ENCODE data around the gene ERC2.
"Not testable (repeated sequence)": the region's sequence is repeated elsewhere in the genome, so short reads cannot be mapped to it uniquely, and the experiment has no call there.

The ERC2 gene

DNA sequence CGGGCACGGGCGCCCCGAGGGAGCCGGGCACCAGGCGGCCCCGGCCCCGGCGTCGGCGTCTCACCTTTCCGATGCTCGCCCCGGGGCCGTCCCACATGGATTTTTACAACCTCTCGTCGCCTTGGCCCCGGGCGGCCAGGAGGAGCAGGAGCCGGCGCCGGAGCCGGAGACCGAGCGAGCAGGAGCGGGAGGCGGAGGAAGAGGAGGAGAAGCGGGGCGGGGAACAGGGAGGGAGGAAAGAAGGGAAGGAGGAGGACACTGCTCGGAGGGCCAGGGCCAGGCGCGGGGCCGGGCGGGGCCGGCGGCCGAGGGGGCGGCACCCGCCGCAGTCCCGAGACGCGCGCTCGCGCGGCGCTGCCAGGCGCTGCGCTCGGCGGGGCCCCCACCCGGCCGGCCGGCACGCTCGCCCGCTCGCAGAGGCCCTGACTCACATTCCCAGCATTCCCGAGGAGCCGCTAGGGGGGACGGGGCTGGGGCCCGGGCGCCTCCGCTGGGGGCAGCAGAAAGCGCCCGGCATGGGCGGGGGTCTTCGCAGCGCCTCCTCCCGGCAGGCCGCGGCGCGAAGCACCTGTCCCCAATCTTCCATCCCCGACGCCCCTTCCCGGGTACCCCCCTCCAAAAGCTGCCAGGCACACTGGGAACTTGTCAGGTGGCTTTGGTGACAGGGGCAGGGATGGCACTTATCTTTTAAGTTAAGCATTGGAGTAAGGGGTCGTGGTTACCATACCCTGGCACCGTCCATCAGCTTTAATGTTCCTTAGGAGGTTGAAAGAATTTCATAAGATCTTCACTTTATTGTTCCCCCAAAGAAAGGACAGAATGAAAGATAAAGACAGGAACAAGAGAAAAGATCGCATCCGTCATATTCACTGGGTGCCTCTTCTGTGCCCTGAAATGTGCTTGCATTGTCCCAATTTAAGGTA lies at the start of gene ERC2:
Gene ERC2 (minus strand): TSS at position 284 of the 923 bp plus-strand sequence.
- Mint-ChIP-seq H3K27me3 (peaks cover 61% of the 10 kb centered on the region), H3K27ac (no peak within 1 kb of the TSS), H3K4me3 (no peak within 1 kb of the TSS), H3K36me3 (ENCODE audit: low read depth) (no peaks in the 10 kb centered on the region), H3K9me3 (no peaks in the 10 kb centered on the region), H3K4me1 (ENCODE audit: low read depth) (no peaks in the 10 kb centered on the region)
- intact Hi-C loops (cut with micrococcal nuclease), result no loop called here

DNA sequence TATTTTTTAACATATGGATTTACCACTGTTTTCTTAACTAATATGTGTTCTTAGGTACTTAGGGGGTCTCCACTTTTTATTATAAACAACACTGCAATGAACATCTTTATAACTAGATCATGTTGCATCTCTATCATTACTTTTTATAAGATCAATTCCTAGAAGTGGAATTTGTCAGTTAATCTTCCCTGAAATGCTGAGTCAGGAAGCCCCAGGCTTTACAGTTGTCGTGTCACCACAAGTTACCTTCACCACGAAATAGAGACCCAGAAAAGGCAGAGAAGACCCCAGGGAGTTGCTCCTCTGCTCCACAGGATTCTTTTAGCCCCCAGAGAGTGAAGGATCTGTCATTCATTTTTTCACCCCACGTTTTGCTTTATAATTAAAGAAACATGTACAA lies 34.5 kb upstream of the ERC2 start:
- H3K9me3 Mint-ChIP-seq, result no peaks in the 10 kb centered on the region
- H3K36me3 Mint-ChIP-seq (ENCODE audit: low read depth), result no peaks in the 10 kb centered on the region
- H3K4me1 Mint-ChIP-seq (ENCODE audit: low read depth), result no peaks in the 10 kb centered on the region
- peaks cover 2% of the 10 kb centered on the region for H3K27me3 Mint-ChIP-seq
- no peak overlapping the region for H3K27ac Mint-ChIP-seq
- intact Hi-C loops (cut with micrococcal nuclease), result no loop called here
- no peak overlapping the region for H3K4me3 Mint-ChIP-seq

- H3K27me3 Mint-ChIP-seq; H3K4me1 Mint-ChIP-seq (ENCODE audit: low read depth); intact Hi-C loops (cut with micrococcal nuclease); H3K36me3 Mint-ChIP-seq (ENCODE audit: low read depth); H3K4me3 Mint-ChIP-seq; H3K27ac Mint-ChIP-seq; H3K9me3 Mint-ChIP-seq: not testable (repeated sequence)
Measured at GRCh38 chr3:56496376-56496775, 28.1 kb upstream of the ERC2 start.

GRCh38 chr3:56494679-56495322 lies 26.5 kb upstream of the ERC2 start:
- intact Hi-C loops (cut with micrococcal nuclease), result no loop called here
- Mint-ChIP-seq H3K27me3 (peaks cover under 1% of the 10 kb centered on the region), H3K27ac (no peak overlapping the region), H3K36me3 (ENCODE audit: low read depth) (no peaks in the 10 kb centered on the region), H3K4me3 (no peak overlapping the region), H3K9me3 (no peaks in the 10 kb centered on the region), H3K4me1 (ENCODE audit: low read depth) (no peaks in the 10 kb centered on the region)

DNA sequence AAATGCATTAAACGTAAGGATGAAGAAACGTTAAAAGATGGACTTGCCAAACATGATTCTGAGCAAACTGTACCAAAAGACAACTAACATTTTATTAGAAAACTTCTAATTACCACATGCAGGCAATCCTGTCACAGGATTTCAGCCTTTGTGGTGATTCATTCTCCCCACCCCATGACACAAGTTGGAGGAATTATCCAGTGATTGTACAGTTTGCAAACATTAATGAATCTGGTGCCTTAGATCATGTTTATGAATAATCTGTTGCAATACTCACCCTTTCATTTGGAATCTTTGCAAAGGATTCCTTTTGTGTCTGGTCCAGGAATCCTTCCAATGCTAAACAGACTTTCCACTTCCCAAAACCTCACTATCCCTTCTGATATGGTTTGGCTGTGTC lies 23.3 kb upstream of the ERC2 start:
- no peaks in the 10 kb centered on the region for H3K27me3 Mint-ChIP-seq
- intact Hi-C loops (cut with micrococcal nuclease), result no loop called here
- no peak overlapping the region for H3K27ac Mint-ChIP-seq
- H3K4me3 Mint-ChIP-seq, result no peak overlapping the region
- H3K36me3 Mint-ChIP-seq (ENCODE audit: low read depth), result no peaks in the 10 kb centered on the region
- no peaks in the 10 kb centered on the region for H3K9me3 Mint-ChIP-seq
- H3K4me1 Mint-ChIP-seq (ENCODE audit: low read depth), result no peaks in the 10 kb centered on the region

DNA sequence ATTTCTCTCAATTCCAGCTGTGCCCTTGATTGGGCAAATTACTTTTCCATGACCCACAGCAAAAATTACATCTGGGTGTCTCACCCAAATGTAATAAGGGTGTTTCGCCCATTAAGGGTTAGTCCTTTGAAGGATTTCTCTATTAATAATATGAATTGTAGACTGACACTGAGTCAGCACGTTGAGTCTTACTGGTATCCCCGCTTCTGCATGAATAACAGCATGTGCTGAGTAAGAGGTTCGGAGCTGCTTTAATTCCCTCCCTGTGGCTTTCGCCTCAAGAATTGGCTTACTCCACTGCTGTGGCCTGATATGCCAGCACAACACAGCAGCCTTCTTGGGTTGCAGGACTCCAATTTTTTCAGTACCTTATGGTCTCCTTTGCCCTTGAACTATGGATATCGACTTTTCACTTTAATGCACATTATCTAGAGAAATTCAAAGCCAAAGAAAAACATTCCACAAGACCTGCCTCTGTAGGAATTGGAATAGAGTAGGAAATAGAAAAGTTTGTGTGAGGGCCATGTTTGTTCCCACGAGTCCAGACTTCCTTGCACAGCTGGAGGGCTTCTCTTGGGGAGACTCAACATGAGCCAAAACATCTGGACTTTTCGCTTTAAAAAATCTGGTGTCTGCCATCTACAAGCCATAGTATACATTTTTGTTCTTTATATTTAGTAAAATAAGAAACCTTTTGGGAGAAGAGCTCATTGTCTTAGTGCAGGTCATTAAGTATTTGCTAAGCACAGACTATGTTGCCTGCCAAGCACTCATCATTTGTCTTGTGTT lies 20.7 kb upstream of the ERC2 start:
- H3K4me3 Mint-ChIP-seq, result no peak overlapping the region
- H3K27me3 Mint-ChIP-seq, result no peaks in the 10 kb centered on the region
- no peaks in the 10 kb centered on the region for H3K36me3 Mint-ChIP-seq (ENCODE audit: low read depth)
- H3K9me3 Mint-ChIP-seq, result no peaks in the 10 kb centered on the region
- no peak overlapping the region for H3K27ac Mint-ChIP-seq
- no peaks in the 10 kb centered on the region for H3K4me1 Mint-ChIP-seq (ENCODE audit: low read depth)
- intact Hi-C loops (cut with micrococcal nuclease), result no loop called here

- no peaks in the 10 kb centered on the region for H3K36me3 Mint-ChIP-seq (ENCODE audit: low read depth)
- intact Hi-C loops (cut with micrococcal nuclease), result no loop called here
- no peaks in the 10 kb centered on the region for H3K4me1 Mint-ChIP-seq (ENCODE audit: low read depth)
- no peaks in the 10 kb centered on the region for H3K9me3 Mint-ChIP-seq
- H3K27me3 Mint-ChIP-seq, result peaks cover 2% of the 10 kb centered on the region
- no peak overlapping the region for H3K27ac Mint-ChIP-seq
- H3K4me3 Mint-ChIP-seq, result no peak overlapping the region
Measured at GRCh38 chr3:56484525-56485032, 16.3 kb upstream of the ERC2 start.

- Mint-ChIP-seq H3K36me3 (ENCODE audit: low read depth) (no peaks in the 10 kb centered on the region), H3K9me3 (no peaks in the 10 kb centered on the region), H3K4me1 (ENCODE audit: low read depth) (no peaks in the 10 kb centered on the region), H3K27me3 (peaks cover 2% of the 10 kb centered on the region), H3K4me3 (no peak overlapping the region), H3K27ac (no peak overlapping the region)
- intact Hi-C loops (cut with micrococcal nuclease), result no loop called here
Measured at GRCh38 chr3:56484122-56484521, 15.9 kb upstream of the ERC2 start.

GRCh38 chr3:56477646-56478045 lies 9.4 kb upstream of the ERC2 start:
- intact Hi-C loops (cut with micrococcal nuclease), result no loop called here
- Mint-ChIP-seq H3K4me1 (ENCODE audit: low read depth) (no peaks in the 10 kb centered on the region), H3K27ac (no peak overlapping the region), H3K36me3 (ENCODE audit: low read depth) (no peaks in the 10 kb centered on the region), H3K4me3 (no peak overlapping the region), H3K27me3 (peaks cover 13% of the 10 kb centered on the region), H3K9me3 (no peaks in the 10 kb centered on the region)

DNA sequence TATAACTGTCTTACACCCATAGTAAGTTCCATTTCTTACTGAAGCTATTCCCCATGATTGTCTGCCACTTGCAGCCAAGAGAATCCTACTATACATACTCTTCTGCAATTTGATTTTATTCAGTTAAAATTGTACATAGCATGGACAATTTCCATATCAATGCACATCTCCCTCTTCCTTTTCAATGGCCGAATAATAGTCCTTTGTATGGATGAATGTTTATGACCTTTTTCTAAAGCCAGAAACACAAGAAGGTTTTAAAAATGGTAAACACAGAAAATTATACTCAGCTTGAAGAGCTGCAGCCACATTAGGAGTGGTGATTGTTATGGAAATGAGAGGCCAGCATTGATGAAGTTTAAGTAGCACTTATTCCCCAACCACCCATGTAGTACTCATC lies 8.5 kb upstream of the ERC2 start:
- H3K4me3 Mint-ChIP-seq, result no peak overlapping the region

GRCh38 chr3:56471771-56472170 lies 3.5 kb upstream of the ERC2 start:
- intact Hi-C loops (cut with micrococcal nuclease), result no loop called here
- Mint-ChIP-seq H3K36me3 (ENCODE audit: low read depth) (no peaks in the 10 kb centered on the region), H3K27ac (no peak overlapping the region), H3K27me3 (peaks cover 50% of the 10 kb centered on the region), H3K4me3 (no peak overlapping the region), H3K9me3 (no peaks in the 10 kb centered on the region), H3K4me1 (ENCODE audit: low read depth) (no peaks in the 10 kb centered on the region)

More for the DNA sequence above, 8.5 kb upstream of the ERC2 start:
- H3K27me3 Mint-ChIP-seq, result peaks cover 17% of the 10 kb centered on the region
- intact Hi-C loops (cut with micrococcal nuclease), result no loop called here
- H3K9me3 Mint-ChIP-seq, result no peaks in the 10 kb centered on the region
- H3K27ac Mint-ChIP-seq, result no peak overlapping the region
- H3K4me1 Mint-ChIP-seq (ENCODE audit: low read depth), result no peaks in the 10 kb centered on the region
- no peaks in the 10 kb centered on the region for H3K36me3 Mint-ChIP-seq (ENCODE audit: low read depth)

DNA sequence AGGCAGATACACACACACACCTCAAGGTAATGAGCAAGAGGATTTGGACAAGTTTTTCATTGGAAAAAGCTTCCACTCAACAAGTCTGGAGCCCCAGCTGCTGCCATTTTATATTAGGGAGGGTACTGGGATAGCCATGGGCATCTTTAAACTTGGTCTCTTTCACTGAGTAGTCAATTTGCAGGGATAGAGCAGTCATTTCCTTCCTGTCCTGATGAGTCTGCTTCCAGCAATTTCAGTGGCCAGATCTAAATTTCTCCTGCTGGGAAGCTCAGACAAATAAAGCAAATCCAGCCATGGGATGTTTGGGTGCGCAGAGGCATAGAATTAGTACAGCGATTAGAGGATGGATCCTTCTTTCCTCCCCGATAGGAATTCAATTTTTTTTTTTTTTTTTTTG lies 874 bp upstream of the ERC2 start:
- Mint-ChIP-seq H3K27me3 (peaks cover 64% of the 10 kb centered on the region), H3K9me3 (no peaks in the 10 kb centered on the region), H3K27ac (no peak overlapping the region), H3K4me3 (no peak overlapping the region), H3K36me3 (ENCODE audit: low read depth) (no peaks in the 10 kb centered on the region), H3K4me1 (ENCODE audit: low read depth) (no peaks in the 10 kb centered on the region)
- intact Hi-C loops (cut with micrococcal nuclease), result no loop called here

DNA sequence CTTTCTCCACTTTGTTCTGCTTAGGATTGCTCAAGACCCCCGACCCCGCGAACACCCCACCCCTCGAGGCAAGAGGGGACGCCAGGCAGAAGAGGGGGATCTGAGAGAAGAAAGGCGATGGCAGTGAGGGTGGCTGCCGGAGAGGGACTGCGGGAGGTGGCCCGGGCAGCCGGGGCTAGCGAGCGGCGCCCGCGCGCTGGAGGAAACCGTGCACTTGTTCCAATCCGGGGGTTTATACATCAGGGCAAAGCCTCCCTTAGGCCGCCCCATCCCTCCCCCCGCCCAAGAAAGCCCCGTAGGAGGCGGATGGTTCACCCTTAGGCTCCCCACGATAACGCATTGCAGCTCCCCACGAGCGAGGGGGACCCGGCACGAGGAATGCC lies 475 bp downstream of the ERC2 start:
- intact Hi-C loops (cut with micrococcal nuclease), result no loop called here
- no peaks in the 10 kb centered on the region for H3K36me3 Mint-ChIP-seq (ENCODE audit: low read depth)
- no peak overlapping the region for H3K4me3 Mint-ChIP-seq

GRCh38 chr3:56467108-56467507 lies 1.2 kb downstream of the ERC2 start:
- Mint-ChIP-seq H3K27me3 (peaks cover 63% of the 10 kb centered on the region), H3K36me3 (ENCODE audit: low read depth) (no peaks in the 10 kb centered on the region), H3K27ac (no peak overlapping the region), H3K4me1 (ENCODE audit: low read depth) (no peaks in the 10 kb centered on the region), H3K9me3 (no peaks in the 10 kb centered on the region), H3K4me3 (no peak overlapping the region)
- intact Hi-C loops (cut with micrococcal nuclease), result no loop called here

More for the DNA sequence above, 475 bp downstream of the ERC2 start:
- Mint-ChIP-seq H3K4me1 (ENCODE audit: low read depth) (no peaks in the 10 kb centered on the region), H3K9me3 (no peaks in the 10 kb centered on the region), H3K27ac (no peak overlapping the region), H3K27me3 (peaks cover 63% of the 10 kb centered on the region)
